HFF-Myc (cell line): ENCODE results near the gene OPCML.

Experiments
- DNase-seq: peaks from one replicate; pipeline ENCODE4 v3.0.0-alpha.2; 2011; ENCODE audit warnings: low read depth; ENCODE audit errors: extremely low read depth
- H3K4me3 ChIP-seq: replicated peaks from 2 replicates; pipeline ENCODE4 v1.5.1; 2011; ENCODE audit warnings: low read depth, mild to moderate bottlenecking, control low read depth, low read length
- TF ChIP-seq, protein P1 (sequence below): IDR thresholded peaks from 2 replicates; pipeline ENCODE4 v1.5.1; 2012; ENCODE audit warnings: mild to moderate bottlenecking, low read depth, low read length, control low read depth; ENCODE audit errors: missing control alignments

Gene OPCML

DNA sequence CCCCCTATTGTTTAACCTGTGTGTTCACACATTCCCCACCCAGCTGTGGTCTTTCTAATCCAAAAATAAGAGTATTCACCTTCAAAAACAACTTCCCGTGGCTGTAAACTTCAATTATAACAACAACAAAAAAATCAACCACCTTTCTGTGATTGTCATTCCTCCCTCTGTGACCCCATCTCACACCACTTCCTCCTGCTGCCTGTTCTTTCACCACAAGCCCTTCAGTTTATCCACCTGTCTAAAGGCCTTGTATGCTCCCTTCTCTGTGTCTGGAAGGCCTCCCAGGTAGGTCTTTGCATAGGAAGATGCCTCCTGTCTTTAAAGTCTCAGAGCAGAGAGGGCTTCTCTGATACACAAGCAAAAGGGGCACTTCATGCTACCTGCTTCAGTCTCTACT, 707.7 kb downstream of the OPCML start:
- no peak overlapping the region for H3K4me3 ChIP-seq
- DNase-seq: no peak
- TF ChIP-seq, protein P1, sequence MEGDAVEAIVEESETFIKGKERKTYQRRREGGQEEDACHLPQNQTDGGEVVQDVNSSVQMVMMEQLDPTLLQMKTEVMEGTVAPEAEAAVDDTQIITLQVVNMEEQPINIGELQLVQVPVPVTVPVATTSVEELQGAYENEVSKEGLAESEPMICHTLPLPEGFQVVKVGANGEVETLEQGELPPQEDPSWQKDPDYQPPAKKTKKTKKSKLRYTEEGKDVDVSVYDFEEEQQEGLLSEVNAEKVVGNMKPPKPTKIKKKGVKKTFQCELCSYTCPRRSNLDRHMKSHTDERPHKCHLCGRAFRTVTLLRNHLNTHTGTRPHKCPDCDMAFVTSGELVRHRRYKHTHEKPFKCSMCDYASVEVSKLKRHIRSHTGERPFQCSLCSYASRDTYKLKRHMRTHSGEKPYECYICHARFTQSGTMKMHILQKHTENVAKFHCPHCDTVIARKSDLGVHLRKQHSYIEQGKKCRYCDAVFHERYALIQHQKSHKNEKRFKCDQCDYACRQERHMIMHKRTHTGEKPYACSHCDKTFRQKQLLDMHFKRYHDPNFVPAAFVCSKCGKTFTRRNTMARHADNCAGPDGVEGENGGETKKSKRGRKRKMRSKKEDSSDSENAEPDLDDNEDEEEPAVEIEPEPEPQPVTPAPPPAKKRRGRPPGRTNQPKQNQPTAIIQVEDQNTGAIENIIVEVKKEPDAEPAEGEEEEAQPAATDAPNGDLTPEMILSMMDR: no peak

DNA sequence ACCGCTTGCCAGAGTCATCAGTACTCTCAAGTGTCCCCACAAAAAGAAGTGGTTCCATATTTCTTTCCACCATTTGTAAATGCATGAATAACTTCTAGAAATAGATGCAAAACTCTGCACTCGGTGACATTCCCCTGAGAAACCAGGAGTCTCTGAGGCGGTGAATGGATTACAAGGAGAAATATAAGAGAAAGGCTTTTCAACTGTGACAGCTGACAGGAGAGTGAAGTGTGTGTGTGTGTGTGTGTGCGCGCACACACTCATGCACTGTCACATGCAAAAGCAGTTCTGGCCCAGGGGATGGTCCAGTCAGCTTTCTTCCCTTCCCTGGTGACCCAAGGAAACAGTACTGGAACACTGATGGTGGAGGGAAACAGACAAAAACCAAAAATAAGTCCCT, 710.0 kb downstream of the OPCML start:
- DNase-seq: no peak
- H3K4me3 ChIP-seq: no peak overlapping the region
- TF ChIP-seq, protein P1: no peak

DNA sequence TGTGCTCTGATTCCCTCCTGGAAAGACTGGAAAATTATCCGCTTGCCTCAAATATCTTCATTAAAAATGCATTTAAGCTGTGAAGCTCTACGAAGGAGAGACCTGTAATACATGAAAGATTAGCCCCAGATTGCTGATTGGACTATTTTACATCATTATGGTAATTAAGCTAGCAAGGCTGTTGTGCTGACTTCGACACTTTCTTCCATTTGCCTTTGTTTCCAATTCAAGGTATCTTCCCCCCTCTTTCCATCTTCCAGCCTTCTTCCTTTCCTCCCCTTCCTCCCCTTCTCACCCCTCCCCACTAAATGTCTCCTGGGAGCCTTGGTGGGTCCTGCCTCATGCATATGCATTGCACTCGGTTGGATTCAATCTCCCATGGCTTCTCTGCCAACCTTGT, 710.8 kb downstream of the OPCML start:
- TF ChIP-seq, protein P1: no peak
- DNase-seq: no peak
- no peak overlapping the region for H3K4me3 ChIP-seq

DNA sequence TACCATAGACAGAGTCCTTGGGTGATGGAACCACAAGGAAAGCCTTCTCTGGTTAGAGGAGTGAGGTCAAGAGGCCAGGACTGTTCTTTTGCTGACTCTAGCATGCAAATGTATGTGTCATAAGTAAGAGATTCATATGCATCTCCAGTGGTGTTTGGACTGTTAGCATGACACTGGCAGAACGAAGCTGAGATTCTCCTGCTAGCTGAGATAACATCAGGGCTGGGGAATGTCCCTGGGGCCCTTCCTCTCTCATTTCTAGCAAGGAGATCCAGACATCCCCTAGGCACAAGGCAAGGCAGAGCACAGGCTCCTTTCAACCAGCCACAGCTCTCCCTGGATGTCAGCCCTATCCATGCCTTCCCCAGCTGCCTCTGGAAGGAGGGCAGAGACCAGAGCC, 711.3 kb downstream of the OPCML start:
- DNase-seq: no peak
- no peak overlapping the region for H3K4me3 ChIP-seq
- TF ChIP-seq, protein P1: no peak

DNA sequence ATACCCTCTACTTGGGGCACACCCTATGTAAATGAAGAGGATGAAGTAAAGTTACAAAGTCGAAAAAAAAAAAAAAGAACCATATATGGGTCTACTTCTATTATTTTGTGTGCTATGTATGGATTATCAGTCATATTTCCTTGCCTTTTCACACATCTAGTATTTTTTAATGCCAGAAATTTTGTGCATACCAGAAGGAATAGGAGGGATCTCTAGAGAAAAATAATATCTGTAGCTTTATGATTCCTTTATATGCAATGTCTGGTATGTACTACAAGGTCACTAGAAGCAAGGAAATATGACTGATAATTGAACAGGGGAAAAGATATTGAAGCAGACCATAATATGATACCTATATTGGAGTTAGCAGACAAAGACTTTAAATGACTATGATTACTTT, 713.4 kb downstream of the OPCML start:
- TF ChIP-seq, protein P1: no peak
- H3K4me3 ChIP-seq: no peak overlapping the region
- DNase-seq: no peak

DNA sequence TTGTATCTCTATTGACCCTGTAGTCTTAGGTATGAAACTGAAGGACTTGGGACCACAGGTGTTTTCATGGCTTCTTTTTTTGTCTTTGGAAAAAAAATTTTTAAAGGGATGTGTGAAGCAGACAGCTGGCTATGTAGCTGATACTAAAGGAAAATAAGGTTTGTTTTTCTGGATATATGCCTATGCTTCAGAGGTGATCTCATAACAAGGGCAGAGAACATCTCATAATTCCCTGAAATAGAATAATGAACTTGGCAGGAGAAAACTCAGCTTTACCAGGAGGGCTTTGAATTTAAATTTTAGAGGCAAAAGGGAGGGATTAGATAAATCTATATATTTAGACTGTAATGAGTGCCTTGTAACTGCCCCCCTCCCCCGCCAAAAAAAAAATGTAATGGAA, 714.9 kb downstream of the OPCML start:
- no peak for DNase-seq
- H3K4me3 ChIP-seq: no peak overlapping the region
- TF ChIP-seq, protein P1: no peak

DNA sequence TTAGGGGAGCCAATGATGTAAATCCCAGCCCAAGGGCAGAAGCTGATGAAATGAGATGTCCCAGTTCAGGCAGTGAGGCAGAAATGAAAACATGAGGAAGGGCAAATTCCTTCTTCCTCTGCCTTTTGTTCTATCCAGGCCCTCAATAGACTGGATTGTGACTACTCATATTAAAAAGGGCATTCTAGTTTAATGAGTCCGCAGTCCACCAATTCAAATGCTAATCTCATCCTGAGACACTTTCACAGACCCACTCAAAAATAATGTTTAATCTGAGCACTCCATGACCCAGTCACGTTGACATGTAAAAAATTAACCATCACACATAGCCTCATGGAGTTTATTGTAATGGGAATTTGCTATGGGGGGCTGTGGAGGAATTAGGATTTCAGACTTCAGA, 717.9 kb downstream of the OPCML start:
- no peak overlapping the region for H3K4me3 ChIP-seq
- DNase-seq: no peak
- TF ChIP-seq, protein P1: no peak
